PC-3 (cell line): ENCODE data around the gene SLC25A29.

ENCODE experiments used
- CTCF ChIP-seq: fragments of 300-600 bp; sonication (generic); conservative IDR thresholded peaks from 2 replicates; pipeline ENCODE4 v1.5.1; 2017; ENCODE audit warnings: antibody characterized with exemption, low read depth, mild to moderate bottlenecking, low read length
- EZH2 ChIP-seq: fragments of 300-600 bp; sonication (generic); IDR thresholded peaks from one replicate; pipeline ENCODE4 v1.6.1; 2017; ENCODE audit warnings: antibody characterized with exemption, mild to moderate bottlenecking, low read length; ENCODE audit not compliant: unreplicated experiment
- EZH2phosphoT487 ChIP-seq: fragments of 300-600 bp; sonication (generic); IDR thresholded peaks from 2 replicates; pipeline ENCODE4 v1.6.1; 2018; ENCODE audit warnings: mild to moderate bottlenecking, antibody characterized with exemption, low read length, borderline replicate concordance

GRCh38 chr14:100243020-100243419, 63.2 kb downstream of the SLC25A29 start:
- TF ChIP-seq CTCF: no peak
- no peak for TF ChIP-seq EZH2
- no peak for TF ChIP-seq EZH2phosphoT487
